Measurements from ENCODE around the gene CHST7.

Gene CHST7

GRCh38 chrX:46642145-46642544, 68.6 kb downstream of the CHST7 start:
- Histone ChIP-seq H3K4me3 (replicated peaks; ENCODE audit: insufficient read depth, low read length) (no peak overlapping the region), H3K27ac (replicated peaks) (no peak overlapping the region), H3K27me3 (ENCODE audit: insufficient read depth, poor library complexity, severe bottlenecking) (no peaks in the 10 kb centered on the region)
- TF ChIP-seq REST (IDR thresholded peaks at IDR 0.05; ENCODE audit: insufficient replicate concordance, low read depth), result no peak
- no peak for TF ChIP-seq POLR2AphosphoS5 (IDR thresholded peaks at IDR 0.05; ENCODE audit: low read depth)
- no peak for TF ChIP-seq GABPA (IDR thresholded peaks at IDR 0.05; ENCODE audit: low read depth)
- TF ChIP-seq SPI1 (IDR thresholded peaks at IDR 0.05; ENCODE audit: borderline replicate concordance, low read depth), result no peak
- no peak for TF ChIP-seq CTCF (IDR thresholded peaks at IDR 0.05; ENCODE audit: insufficient read depth, low read length)
- peak in 1 of 2 experiments; percentile 11 for DNase-seq (ENCODE audit: low read depth in 1 of 2, low spot score in 1 of 2)

GRCh38 chrX:46643636-46644035, 70.1 kb downstream of the CHST7 start:
- H3K27ac ChIP-seq (replicated peaks), result no peak overlapping the region
- no peak overlapping the region for H3K4me3 ChIP-seq (replicated peaks; ENCODE audit: insufficient read depth, low read length)
- TF ChIP-seq GABPA (IDR thresholded peaks at IDR 0.05; ENCODE audit: low read depth) (no peak), SPI1 (IDR thresholded peaks at IDR 0.05; ENCODE audit: borderline replicate concordance, low read depth) (no peak), CTCF (IDR thresholded peaks at IDR 0.05; ENCODE audit: insufficient read depth, low read length) (no peak), POLR2AphosphoS5 (IDR thresholded peaks at IDR 0.05; ENCODE audit: low read depth) (no peak), REST (IDR thresholded peaks at IDR 0.05; ENCODE audit: insufficient replicate concordance, low read depth) (no peak)
- H3K27me3 ChIP-seq (ENCODE audit: insufficient read depth, poor library complexity, severe bottlenecking), result no peaks in the 10 kb centered on the region
- DNase-seq (ENCODE audit: low read depth in 1 of 2, low spot score in 1 of 2), result no peak

- no peak for DNase-seq (ENCODE audit: low read depth in 1 of 2, low spot score in 1 of 2)
- TF ChIP-seq REST (IDR thresholded peaks at IDR 0.05; ENCODE audit: insufficient replicate concordance, low read depth), result no peak
- no peak for TF ChIP-seq POLR2AphosphoS5 (IDR thresholded peaks at IDR 0.05; ENCODE audit: low read depth)
- TF ChIP-seq SPI1 (IDR thresholded peaks at IDR 0.05; ENCODE audit: borderline replicate concordance, low read depth), result no peak
- TF ChIP-seq GABPA (IDR thresholded peaks at IDR 0.05; ENCODE audit: low read depth), result no peak
- TF ChIP-seq CTCF (IDR thresholded peaks at IDR 0.05; ENCODE audit: insufficient read depth, low read length), result no peak
- Histone ChIP-seq H3K27me3 (ENCODE audit: insufficient read depth, poor library complexity, severe bottlenecking) (no peaks in the 10 kb centered on the region), H3K4me3 (replicated peaks; ENCODE audit: insufficient read depth, low read length) (no peak overlapping the region), H3K27ac (replicated peaks) (no peak overlapping the region)
These were observed 72.0 kb downstream of the CHST7 start for GRCh38 chrX:46645614-46646013.

Data from HL-60 (cell line).